Mucosa of descending colon (tissue), 3 donors: ENCODE measurements around the gene BLVRA. TPM values are rescaled to one million over a fixed set of nuclear protein-coding genes. Genes with fewer than 3 reads are reported as not detected.
A peak's percentile ranks its signal among the peaks of the same experiment; 100 is the strongest.
"Not testable (repeated sequence)": the region's sequence is repeated elsewhere in the genome, so short reads cannot be mapped to it uniquely, and the experiment has no call there.

Experiments
- ATAC-seq: fragments of 200-7000 bp; cut with Tn5 transposase; one replicate; pipeline ENCODE4 v1.9.1; 2020; ENCODE audit warnings: mild to moderate bottlenecking, moderate library complexity
- DNase-seq, 3 donors: peaks; one replicate each; pipeline ENCODE4 v3.0.0-alpha.2; 2020
- H3K36me3 ChIP-seq: fragments of 200-600 bp; one replicate; pipeline ENCODE4 v1.8.0; 2021; ENCODE audit warnings: low read depth, mild to moderate bottlenecking
- H3K4me1 ChIP-seq: fragments of 200-600 bp; one replicate; pipeline ENCODE4 v1.8.0; 2021; ENCODE audit warnings: low read depth, mild to moderate bottlenecking
- H3K4me3 ChIP-seq: fragments of 200-600 bp; one replicate; pipeline ENCODE4 v1.8.0; 2021; ENCODE audit warnings: mild to moderate bottlenecking
- H3K9me3 ChIP-seq: fragments of 200-600 bp; one replicate; pipeline ENCODE4 v1.8.0; 2021; ENCODE audit warnings: mild to moderate bottlenecking
- intact Hi-C, 2 donors: fragments of 100-400 bp; cut with DNase I in 1 of 2; cut with micrococcal nuclease in 1 of 2; formaldehyde crosslinking; loops; one replicate each; pipeline versions ENCODE4 v1.11.0 to v1.11.1; 2022; cut with DNase I, micrococcal nuclease
- total RNA-seq, 3 donors: library from RNA; stranded (reverse); fragmentation: NEBNext Ultra II Directional in 2 of 3; extraction: Animal tissue kit (Norgen Biotek cat#: 25700) in 2 of 3; gene quantifications; one replicate each; pipeline versions ENCODE4 v1.2.1 to v1.2.4, GENCODE V29; 2021 to 2023
- TF ChIP-seq, protein P1 (sequence below): fragments of 200-600 bp; IDR thresholded peaks from one replicate; pipeline ENCODE4 v1.8.0; 2022; ENCODE audit warnings: antibody characterized with exemption, mild to moderate bottlenecking
- donor health status: DM: no; HTN: no; CAD: no; lungs with moderate emphysema.
- donor health status: DM: no; HTN: no; CAD: no.
- donor health status: DM: no; HTN: yes; CAD: no.

Gene BLVRA
- total RNA-seq, 3 donors from 2014 or later = 8.1 to 55.4 (median 12.9) TPM

- no peaks in the 10 kb centered on the region for H3K36me3 ChIP-seq
- no peak for ATAC-seq
- intact Hi-C loops = no loop called here
- H3K4me1 ChIP-seq = peaks cover 3% of the 10 kb centered on the region
- DNase-seq = no peak
- no peak overlapping the region for H3K4me3 ChIP-seq
- TF ChIP-seq, protein P1, sequence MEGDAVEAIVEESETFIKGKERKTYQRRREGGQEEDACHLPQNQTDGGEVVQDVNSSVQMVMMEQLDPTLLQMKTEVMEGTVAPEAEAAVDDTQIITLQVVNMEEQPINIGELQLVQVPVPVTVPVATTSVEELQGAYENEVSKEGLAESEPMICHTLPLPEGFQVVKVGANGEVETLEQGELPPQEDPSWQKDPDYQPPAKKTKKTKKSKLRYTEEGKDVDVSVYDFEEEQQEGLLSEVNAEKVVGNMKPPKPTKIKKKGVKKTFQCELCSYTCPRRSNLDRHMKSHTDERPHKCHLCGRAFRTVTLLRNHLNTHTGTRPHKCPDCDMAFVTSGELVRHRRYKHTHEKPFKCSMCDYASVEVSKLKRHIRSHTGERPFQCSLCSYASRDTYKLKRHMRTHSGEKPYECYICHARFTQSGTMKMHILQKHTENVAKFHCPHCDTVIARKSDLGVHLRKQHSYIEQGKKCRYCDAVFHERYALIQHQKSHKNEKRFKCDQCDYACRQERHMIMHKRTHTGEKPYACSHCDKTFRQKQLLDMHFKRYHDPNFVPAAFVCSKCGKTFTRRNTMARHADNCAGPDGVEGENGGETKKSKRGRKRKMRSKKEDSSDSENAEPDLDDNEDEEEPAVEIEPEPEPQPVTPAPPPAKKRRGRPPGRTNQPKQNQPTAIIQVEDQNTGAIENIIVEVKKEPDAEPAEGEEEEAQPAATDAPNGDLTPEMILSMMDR = no peak
- H3K9me3 ChIP-seq = no peaks in the 10 kb centered on the region
These were observed 20.7 kb downstream of the BLVRA start for GRCh38 chr7:43779045-43779812.

DNA sequence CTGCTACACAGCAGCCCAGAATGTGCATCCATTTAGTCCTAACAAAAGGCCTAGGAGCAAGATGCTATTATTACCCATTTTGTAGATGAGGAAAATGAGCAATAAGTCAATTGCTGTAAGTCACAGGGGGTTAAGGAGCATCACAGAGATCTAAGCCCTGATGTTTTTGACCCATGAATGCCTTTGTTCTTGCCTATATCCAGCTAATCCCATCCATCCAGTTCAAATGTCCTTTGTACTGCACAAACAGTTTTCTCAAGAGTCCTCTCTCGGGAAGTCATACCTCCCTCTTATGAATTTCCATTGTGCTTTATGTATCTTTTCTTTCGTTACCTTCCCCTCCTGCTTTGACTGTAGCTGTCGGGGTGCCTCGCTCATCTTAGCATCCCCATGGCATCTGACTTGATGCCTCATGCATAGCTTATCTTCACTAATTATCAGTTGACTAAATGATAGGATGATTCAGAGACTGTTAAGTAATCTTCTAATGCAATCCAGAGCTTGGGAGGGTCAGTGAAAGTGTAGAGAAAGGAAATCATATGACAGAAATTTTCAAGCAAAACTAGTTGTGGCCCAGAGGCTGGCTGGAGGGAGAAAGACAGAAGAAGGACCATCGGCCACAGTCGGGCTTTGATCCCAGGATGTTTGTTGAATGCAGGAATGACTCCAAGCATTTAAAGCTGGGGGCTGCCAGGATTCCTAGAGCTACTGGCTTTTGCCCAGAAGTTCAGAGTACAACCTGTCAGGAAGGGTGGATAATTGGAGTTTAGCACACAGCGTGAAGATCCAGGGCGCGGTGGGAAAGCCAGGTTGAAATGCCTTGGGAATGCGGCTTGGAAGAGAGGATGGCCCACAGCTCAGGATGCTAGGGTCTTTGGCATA, 23.5 kb downstream of the BLVRA start:
- Histone ChIP-seq H3K4me3 (no peak overlapping the region), H3K4me1 (peaks cover 3% of the 10 kb centered on the region), H3K36me3 (no peaks in the 10 kb centered on the region), H3K9me3 (no peaks in the 10 kb centered on the region)
- ATAC-seq (peak; percentile 20), DNase-seq (peak in 2 of 3 donors; percentile 23 to 35)
- intact Hi-C loops = no loop called here
- TF ChIP-seq, protein P1 = no peak

- ATAC-seq (no peak), DNase-seq (no peak)
- TF ChIP-seq, protein P1 = no peak
- peaks cover 3% of the 10 kb centered on the region for H3K4me1 ChIP-seq
- intact Hi-C loops = no loop called here
- H3K36me3 ChIP-seq = no peaks in the 10 kb centered on the region
- no peaks in the 10 kb centered on the region for H3K9me3 ChIP-seq
- no peak overlapping the region for H3K4me3 ChIP-seq
These were observed 24.5 kb downstream of the BLVRA start for GRCh38 chr7:43782768-43783555.

DNA sequence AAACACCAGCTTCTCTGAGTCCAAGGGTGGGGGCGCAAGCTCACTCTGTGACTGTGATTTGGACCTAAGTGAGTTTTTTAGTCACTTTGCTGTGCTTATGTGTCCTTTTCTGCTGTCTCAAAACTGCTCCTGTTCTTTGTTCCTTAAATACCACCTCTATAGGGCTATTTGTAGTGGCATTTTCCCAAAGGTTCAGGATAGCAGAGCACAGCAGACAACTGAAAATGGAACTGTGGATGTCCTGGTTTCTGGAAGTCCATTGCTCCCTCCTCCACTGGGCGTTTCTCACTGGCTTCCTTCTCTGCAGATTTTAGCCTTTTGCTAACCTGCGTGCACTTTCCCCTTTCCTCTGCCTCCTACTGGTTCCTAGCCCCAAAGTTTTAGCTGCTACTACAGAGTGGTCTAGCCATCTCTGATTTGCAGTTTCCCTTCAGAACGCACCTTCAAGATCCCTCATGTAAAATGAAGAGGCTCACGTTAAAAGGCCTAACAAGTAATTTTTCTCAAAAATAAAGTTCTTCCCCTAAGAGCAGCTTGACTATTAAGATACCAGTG, 25.6 kb downstream of the BLVRA start:
- ATAC-seq (no peak), DNase-seq (no peak)
- TF ChIP-seq, protein P1 = no peak
- intact Hi-C loops = no loop called here
- no peaks in the 10 kb centered on the region for H3K36me3 ChIP-seq
- H3K4me3 ChIP-seq = no peak overlapping the region
- H3K9me3 ChIP-seq = no peaks in the 10 kb centered on the region
- peaks cover 3% of the 10 kb centered on the region for H3K4me1 ChIP-seq

GRCh38 chr7:43784585-43785087, 26.2 kb downstream of the BLVRA start:
- H3K4me3 ChIP-seq, DNase-seq, intact Hi-C loops, H3K9me3 ChIP-seq, H3K36me3 ChIP-seq, H3K4me1 ChIP-seq: not testable (repeated sequence)
- ATAC-seq = peak; percentile 40
